GM23338 (cell line): Measurements from ENCODE around the gene ZNF648. TPM values are rescaled to one million over a fixed set of nuclear protein-coding genes. Genes with fewer than 3 reads are reported as not detected.
A peak's percentile ranks its signal among the peaks of the same experiment; 100 is the strongest.

ENCODE experiments used
- ATAC-seq: fragments of 200-7000 bp; cut with Tn5 transposase; 3 replicates; pipeline ENCODE4 v1.9.1; 2020
- DNase-seq: peaks from one replicate; pipeline ENCODE4 v3.0.0-alpha.2; 2015; ENCODE audit warnings: low spot score
- H2AFZ ChIP-seq: fragments of 200-600 bp; sonication (generic); 2 replicates; pipeline ENCODE4 v1.8.0; 2016; ENCODE audit warnings: antibody characterized with exemption, mild to moderate bottlenecking, moderate library complexity
- H3F3A ChIP-seq: fragments of 200-600 bp; sonication (generic); replicated peaks from 2 replicates; pipeline ENCODE4 v1.8.0; 2017; ENCODE audit warnings: antibody characterized with exemption, mixed run types, low read depth
- H3K27ac ChIP-seq: fragments of 200-600 bp; sonication (generic); 2 replicates; pipeline ENCODE4 v1.6.1; 2016; ENCODE audit warnings: low read depth
- H3K27me3 ChIP-seq: fragments of 200-600 bp; sonication (generic); 2 replicates; pipeline ENCODE4 v1.8.0; 2016; ENCODE audit warnings: mild to moderate bottlenecking, mixed run types, moderate library complexity; ENCODE audit not compliant: insufficient read depth
- H3K36me3 ChIP-seq: fragments of 200-600 bp; sonication (generic); 2 replicates; pipeline ENCODE4 v1.8.0; 2016; ENCODE audit warnings: mild to moderate bottlenecking; ENCODE audit not compliant: insufficient read depth
- H3K4me1 ChIP-seq: fragments of 200-600 bp; sonication (generic); 2 replicates; pipeline ENCODE4 v1.8.0; 2016; ENCODE audit warnings: mild to moderate bottlenecking, moderate library complexity; ENCODE audit not compliant: insufficient read depth
- H3K4me2 ChIP-seq: fragments of 200-600 bp; sonication (generic); 2 replicates; pipeline ENCODE4 v1.7.1; 2017; ENCODE audit warnings: mixed run types
- H3K4me3 ChIP-seq: fragments of 200-600 bp; sonication (generic); 2 replicates; pipeline ENCODE4 v1.6.1; 2016; ENCODE audit warnings: mixed run types
- H3K79me2 ChIP-seq: fragments of 200-600 bp; sonication (generic); replicated peaks from 2 replicates; pipeline ENCODE4 v1.8.0; 2017; ENCODE audit warnings: mild to moderate bottlenecking; ENCODE audit not compliant: insufficient read depth
- H3K9me2 ChIP-seq: fragments of 200-600 bp; sonication (generic); 2 replicates; pipeline ENCODE4 v1.8.0; 2017; ENCODE audit not compliant: insufficient read depth
- H4K20me1 ChIP-seq: fragments of 200-600 bp; sonication (generic); replicated peaks from 2 replicates; pipeline ENCODE4 v1.8.0; 2017; ENCODE audit warnings: mild to moderate bottlenecking; ENCODE audit not compliant: insufficient read depth
- H3K27ac Mint-ChIP-seq: 2 replicates; pipeline ENCODE4 v1.8.0; 2020; ENCODE audit warnings: inconsistent platforms, mild to moderate bottlenecking, moderate library complexity, mixed read lengths
- H3K27me3 Mint-ChIP-seq: 3 replicates; pipeline ENCODE4 v1.8.0; 2022; ENCODE audit warnings: low read depth, mild to moderate bottlenecking, moderate library complexity, mixed read lengths, inconsistent platforms; ENCODE audit not compliant: insufficient read depth, poor library complexity
- H3K36me3 Mint-ChIP-seq: 3 replicates; pipeline ENCODE4 v1.8.0; 2021; ENCODE audit warnings: low read depth, mild to moderate bottlenecking, inconsistent platforms, moderate library complexity, mixed read lengths
- H3K4me1 Mint-ChIP-seq: 3 replicates; pipeline ENCODE4 v1.8.0; 2020; ENCODE audit warnings: mild to moderate bottlenecking, inconsistent platforms, mixed read lengths
- H3K4me3 Mint-ChIP-seq: 3 replicates; pipeline ENCODE4 v1.8.0; 2021; ENCODE audit warnings: moderate library complexity, mild to moderate bottlenecking, inconsistent platforms, mixed read lengths
- H3K9me3 Mint-ChIP-seq: 3 replicates; pipeline ENCODE4 v1.8.0; 2020; ENCODE audit warnings: moderate library complexity, mild to moderate bottlenecking, inconsistent platforms, mixed read lengths
- CREB1 ChIP-seq: fragments of 250-450 bp; sonication (Bioruptor Pico); IDR thresholded peaks from 2 replicates; pipeline ENCODE4 v1.5.0; 2020; ENCODE audit warnings: low read depth, mild to moderate bottlenecking, moderate library complexity
- EZH2 ChIP-seq: fragments of 200-600 bp; sonication (generic); IDR thresholded peaks from one replicate; pipeline ENCODE4 v1.8.0; 2017; ENCODE audit warnings: antibody characterized with exemption, mild to moderate bottlenecking, low read depth; ENCODE audit not compliant: unreplicated experiment
- EZH2phosphoT487 ChIP-seq: fragments of 200-600 bp; sonication (generic); IDR thresholded peaks from one replicate; pipeline ENCODE4 v1.8.1; 2018; ENCODE audit warnings: antibody characterized with exemption; ENCODE audit not compliant: unreplicated experiment
- JUNB ChIP-seq: IDR thresholded peaks from one replicate; pipeline ENCODE4 v1.6.1; 2016; ENCODE audit warnings: antibody characterized with exemption; ENCODE audit not compliant: unreplicated experiment
- NANOG ChIP-seq: IDR thresholded peaks from 2 replicates; pipeline ENCODE4 v1.6.1; 2016; ENCODE audit warnings: antibody characterized with exemption, borderline replicate concordance
- ZNF114 ChIP-seq: fragments of 250-450 bp; sonication (Bioruptor Pico); IDR thresholded peaks from 2 replicates; pipeline ENCODE4 v1.5.0; 2020; ENCODE audit warnings: mild to moderate bottlenecking, moderate library complexity
- polyA plus RNA-seq: library from polyadenylated mRNA; unstranded; fragments of >200 nt; fragmentation: Nextera tagmentation; extraction: Ambion mirVana; gene quantifications from 2 replicates; pipeline ENCODE4 v1.2.1, GENCODE V29; 2016
- total RNA-seq: library from RNA; depleted of rRNA; stranded (reverse); fragments of >200 nt; shearing (Covaris generic); gene quantifications from 2 replicates; pipeline ENCODE4 v1.2.3, GENCODE V29; 2014
- TF ChIP-seq, protein P1 (sequence below): IDR thresholded peaks from one replicate; pipeline ENCODE4 v1.6.1; 2018; ENCODE audit warnings: antibody characterized with exemption; ENCODE audit not compliant: unreplicated experiment
- TF ChIP-seq, protein P2 (sequence below): fragments of 250-450 bp; sonication (Bioruptor Pico); IDR thresholded peaks from 2 replicates; pipeline ENCODE4 v1.5.0; 2020; ENCODE audit warnings: mild to moderate bottlenecking, moderate library complexity

The ZNF648 gene
- total and polyA plus RNA-seq, 2 experiments from 2014 or later, result 0.24 to 1.2 TPM

DNA sequence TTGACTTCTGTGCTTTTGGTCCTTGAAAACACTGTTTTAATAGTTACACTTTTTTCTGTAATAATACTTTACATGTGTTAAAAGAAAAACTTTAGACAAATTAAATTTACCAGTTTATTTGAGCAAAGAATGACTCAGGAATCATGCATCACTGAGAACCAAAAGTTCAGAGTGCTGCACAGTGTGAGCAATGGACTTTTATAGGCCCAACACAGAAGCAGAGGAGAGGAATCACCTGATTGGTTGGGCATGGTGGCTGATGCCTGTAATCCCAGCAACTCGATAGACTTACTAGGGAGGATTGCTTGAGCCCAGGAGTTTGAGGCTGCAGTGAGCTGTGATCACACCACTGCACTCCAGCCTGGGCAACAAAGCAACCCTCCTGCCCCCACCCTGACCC lies 29.3 kb downstream of the ZNF648 start (continued):
- TF ChIP-seq, protein P1, sequence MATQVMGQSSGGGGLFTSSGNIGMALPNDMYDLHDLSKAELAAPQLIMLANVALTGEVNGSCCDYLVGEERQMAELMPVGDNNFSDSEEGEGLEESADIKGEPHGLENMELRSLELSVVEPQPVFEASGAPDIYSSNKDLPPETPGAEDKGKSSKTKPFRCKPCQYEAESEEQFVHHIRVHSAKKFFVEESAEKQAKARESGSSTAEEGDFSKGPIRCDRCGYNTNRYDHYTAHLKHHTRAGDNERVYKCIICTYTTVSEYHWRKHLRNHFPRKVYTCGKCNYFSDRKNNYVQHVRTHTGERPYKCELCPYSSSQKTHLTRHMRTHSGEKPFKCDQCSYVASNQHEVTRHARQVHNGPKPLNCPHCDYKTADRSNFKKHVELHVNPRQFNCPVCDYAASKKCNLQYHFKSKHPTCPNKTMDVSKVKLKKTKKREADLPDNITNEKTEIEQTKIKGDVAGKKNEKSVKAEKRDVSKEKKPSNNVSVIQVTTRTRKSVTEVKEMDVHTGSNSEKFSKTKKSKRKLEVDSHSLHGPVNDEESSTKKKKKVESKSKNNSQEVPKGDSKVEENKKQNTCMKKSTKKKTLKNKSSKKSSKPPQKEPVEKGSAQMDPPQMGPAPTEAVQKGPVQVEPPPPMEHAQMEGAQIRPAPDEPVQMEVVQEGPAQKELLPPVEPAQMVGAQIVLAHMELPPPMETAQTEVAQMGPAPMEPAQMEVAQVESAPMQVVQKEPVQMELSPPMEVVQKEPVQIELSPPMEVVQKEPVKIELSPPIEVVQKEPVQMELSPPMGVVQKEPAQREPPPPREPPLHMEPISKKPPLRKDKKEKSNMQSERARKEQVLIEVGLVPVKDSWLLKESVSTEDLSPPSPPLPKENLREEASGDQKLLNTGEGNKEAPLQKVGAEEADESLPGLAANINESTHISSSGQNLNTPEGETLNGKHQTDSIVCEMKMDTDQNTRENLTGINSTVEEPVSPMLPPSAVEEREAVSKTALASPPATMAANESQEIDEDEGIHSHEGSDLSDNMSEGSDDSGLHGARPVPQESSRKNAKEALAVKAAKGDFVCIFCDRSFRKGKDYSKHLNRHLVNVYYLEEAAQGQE, result no peak
- no peak for TF ChIP-seq NANOG

DNA sequence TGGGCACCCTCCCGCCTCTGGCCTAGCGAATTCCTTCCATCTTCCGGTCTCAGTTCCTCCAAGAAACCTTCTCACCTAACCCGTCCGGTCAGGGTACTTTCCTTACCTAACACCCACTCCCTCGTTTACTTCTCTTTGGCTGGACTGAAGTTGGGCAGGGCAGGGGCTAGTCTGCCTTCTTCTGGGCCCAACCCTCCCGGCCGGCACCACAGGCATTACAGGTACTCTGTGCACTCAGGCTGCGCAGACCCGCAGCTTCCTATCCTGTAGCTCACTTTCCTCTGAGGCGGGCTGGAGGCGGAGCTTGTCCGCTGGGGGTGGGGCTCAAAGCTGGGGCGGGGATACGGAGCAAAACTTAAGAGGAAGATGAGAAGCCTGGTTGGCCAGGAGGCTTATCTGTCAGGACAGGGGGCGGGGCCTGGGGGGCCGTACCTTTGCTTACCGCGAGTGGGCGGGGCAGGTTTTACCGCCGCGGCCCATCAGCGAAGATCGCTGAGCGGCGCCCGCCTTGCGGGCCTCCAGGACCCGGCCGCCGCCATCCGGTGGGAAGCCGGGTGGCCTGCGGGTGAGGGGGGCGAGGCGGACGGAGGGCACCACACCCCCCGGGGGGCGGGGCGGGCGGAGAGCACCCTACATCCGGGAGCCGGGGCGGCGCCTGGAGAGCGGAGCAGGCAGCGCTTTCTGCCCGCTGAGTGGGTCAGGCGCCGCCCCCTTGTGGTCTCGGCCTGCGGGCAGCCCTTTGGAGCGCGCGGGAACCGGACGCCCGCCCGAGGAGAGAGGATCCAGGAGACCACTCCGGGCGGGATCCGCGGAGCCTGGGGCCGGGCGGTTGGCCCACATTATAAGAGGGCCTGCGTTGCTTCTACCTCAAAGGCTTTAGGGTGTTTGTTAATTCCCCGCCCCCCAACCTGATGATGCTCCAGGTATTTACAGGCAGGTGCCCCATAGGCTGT lies 31.9 kb downstream of the ZNF648 start:
- peaks cover 5% of the 10 kb centered on the region for H3K27me3 Mint-ChIP-seq
- peaks cover 3% of the 10 kb centered on the region; the same call in 1 of the 3 replicates for H3K36me3 Mint-ChIP-seq
- Histone ChIP-seq H2AFZ (peak overlapping the region; percentile 64), H4K20me1 (no peaks in the 10 kb centered on the region), H3K4me2 (peak overlapping the region; percentile 86), H3F3A (peaks cover 4% of the 10 kb centered on the region; the same call in 1 of the 2 replicates), H3K36me3 (no peaks in the 10 kb centered on the region), H3K27me3 (no peaks in the 10 kb centered on the region), H3K4me1 (peaks cover 13% of the 10 kb centered on the region; the same call in 1 of the 2 replicates), H3K79me2 (peaks cover 10% of the 10 kb centered on the region), H3K9me2 (no peaks in the 10 kb centered on the region), H3K4me3 (peak overlapping the region; percentile 59), H3K27ac (peak overlapping the region; percentile 96)
- peak; percentile 93 for ATAC-seq
- peak overlapping the region; percentile 98 for H3K4me3 Mint-ChIP-seq
- H3K27ac Mint-ChIP-seq, result peak overlapping the region; percentile 99
- peaks cover 13% of the 10 kb centered on the region for H3K4me1 Mint-ChIP-seq
- DNase-seq, result peak; percentile 99
- no peaks in the 10 kb centered on the region; the same call in 2 of the 3 replicates for H3K9me3 Mint-ChIP-seq
- no peak for TF ChIP-seq EZH2
- TF ChIP-seq, protein P1, result no peak
- no peak for TF ChIP-seq CREB1
- no peak for TF ChIP-seq JUNB
- TF ChIP-seq, protein P2, sequence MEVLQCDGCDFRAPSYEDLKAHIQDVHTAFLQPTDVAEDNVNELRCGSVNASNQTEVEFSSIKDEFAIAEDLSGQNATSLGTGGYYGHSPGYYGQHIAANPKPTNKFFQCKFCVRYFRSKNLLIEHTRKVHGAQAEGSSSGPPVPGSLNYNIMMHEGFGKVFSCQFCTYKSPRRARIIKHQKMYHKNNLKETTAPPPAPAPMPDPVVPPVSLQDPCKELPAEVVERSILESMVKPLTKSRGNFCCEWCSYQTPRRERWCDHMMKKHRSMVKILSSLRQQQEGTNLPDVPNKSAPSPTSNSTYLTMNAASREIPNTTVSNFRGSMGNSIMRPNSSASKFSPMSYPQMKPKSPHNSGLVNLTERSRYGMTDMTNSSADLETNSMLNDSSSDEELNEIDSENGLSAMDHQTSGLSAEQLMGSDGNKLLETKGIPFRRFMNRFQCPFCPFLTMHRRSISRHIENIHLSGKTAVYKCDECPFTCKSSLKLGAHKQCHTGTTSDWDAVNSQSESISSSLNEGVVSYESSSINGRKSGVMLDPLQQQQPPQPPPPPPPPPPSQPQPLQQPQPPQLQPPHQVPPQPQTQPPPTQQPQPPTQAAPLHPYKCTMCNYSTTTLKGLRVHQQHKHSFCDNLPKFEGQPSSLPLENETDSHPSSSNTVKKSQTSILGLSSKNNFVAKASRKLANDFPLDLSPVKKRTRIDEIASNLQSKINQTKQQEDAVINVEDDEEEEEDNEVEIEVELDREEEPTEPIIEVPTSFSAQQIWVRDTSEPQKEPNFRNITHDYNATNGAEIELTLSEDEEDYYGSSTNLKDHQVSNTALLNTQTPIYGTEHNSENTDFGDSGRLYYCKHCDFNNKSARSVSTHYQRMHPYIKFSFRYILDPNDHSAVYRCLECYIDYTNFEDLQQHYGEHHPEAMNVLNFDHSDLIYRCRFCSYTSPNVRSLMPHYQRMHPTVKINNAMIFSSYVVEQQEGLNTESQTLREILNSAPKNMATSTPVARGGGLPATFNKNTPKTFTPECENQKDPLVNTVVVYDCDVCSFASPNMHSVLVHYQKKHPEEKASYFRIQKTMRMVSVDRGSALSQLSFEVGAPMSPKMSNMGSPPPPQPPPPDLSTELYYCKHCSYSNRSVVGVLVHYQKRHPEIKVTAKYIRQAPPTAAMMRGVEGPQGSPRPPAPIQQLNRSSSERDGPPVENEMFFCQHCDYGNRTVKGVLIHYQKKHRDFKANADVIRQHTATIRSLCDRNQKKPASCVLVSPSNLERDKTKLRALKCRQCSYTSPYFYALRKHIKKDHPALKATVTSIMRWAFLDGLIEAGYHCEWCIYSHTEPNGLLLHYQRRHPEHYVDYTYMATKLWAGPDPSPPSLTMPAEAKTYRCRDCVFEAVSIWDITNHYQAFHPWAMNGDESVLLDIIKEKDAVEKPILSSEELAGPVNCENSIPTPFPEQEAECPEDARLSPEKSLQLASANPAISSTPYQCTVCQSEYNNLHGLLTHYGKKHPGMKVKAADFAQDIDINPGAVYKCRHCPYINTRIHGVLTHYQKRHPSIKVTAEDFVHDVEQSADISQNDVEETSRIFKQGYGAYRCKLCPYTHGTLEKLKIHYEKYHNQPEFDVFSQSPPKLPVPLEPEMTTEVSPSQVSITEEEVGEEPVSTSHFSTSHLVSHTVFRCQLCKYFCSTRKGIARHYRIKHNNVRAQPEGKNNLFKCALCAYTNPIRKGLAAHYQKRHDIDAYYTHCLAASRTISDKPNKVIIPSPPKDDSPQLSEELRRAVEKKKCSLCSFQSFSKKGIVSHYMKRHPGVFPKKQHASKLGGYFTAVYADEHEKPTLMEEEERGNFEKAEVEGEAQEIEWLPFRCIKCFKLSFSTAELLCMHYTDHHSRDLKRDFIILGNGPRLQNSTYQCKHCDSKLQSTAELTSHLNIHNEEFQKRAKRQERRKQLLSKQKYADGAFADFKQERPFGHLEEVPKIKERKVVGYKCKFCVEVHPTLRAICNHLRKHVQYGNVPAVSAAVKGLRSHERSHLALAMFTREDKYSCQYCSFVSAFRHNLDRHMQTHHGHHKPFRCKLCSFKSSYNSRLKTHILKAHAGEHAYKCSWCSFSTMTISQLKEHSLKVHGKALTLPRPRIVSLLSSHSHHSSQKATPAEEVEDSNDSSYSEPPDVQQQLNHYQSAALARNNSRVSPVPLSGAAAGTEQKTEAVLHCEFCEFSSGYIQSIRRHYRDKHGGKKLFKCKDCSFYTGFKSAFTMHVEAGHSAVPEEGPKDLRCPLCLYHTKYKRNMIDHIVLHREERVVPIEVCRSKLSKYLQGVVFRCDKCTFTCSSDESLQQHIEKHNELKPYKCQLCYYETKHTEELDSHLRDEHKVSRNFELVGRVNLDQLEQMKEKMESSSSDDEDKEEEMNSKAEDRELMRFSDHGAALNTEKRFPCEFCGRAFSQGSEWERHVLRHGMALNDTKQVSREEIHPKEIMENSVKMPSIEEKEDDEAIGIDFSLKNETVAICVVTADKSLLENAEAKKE (CRISPR knock-in tag), result 0 out of 2 replicates have a peak, but pooled peaks have one; percentile 23
- TF ChIP-seq ZNF114 (CRISPR knock-in tag), result no peak
- TF ChIP-seq NANOG, result no peak
- no peak for TF ChIP-seq EZH2phosphoT487
